Activated naive CD4-positive, alpha-beta T cell treated with anti-CD3 and anti-CD28 coated beads for 36 hours (primary cell): ENCODE data around the gene S100G. TPM values are rescaled to one million over a fixed set of nuclear protein-coding genes. Genes with fewer than 3 reads are reported as not detected.
"Not testable (repeated sequence)": the region's sequence is repeated elsewhere in the genome, so short reads cannot be mapped to it uniquely, and the experiment has no call there.

Source experiments
- CTCF ChIA-PET: fragments of 350-600 bp; sonication (Branson Sonifier 250); formaldehyde crosslinking; loops from one replicate; lab custom pipeline; 2021; ENCODE audit warnings: antibody characterized with exemption; lab: Charles Lee
- DNase-seq: peaks from one replicate; pipeline ENCODE4 v3.0.0-alpha.2; 2020
- H3K27ac Mint-ChIP-seq: one replicate; pipeline ENCODE4 v1.8.0; 2021; ENCODE audit warnings: mild to moderate bottlenecking, mixed read lengths
- H3K27me3 Mint-ChIP-seq: one replicate; pipeline ENCODE4 v1.8.0; 2021; ENCODE audit warnings: low read depth, mixed read lengths
- H3K36me3 Mint-ChIP-seq: one replicate; pipeline ENCODE4 v1.8.0; 2021; ENCODE audit warnings: low read depth, mixed read lengths
- H3K4me1 Mint-ChIP-seq: one replicate; pipeline ENCODE4 v1.8.0; 2021; ENCODE audit warnings: low read depth, mixed read lengths
- H3K4me3 Mint-ChIP-seq: one replicate; pipeline ENCODE4 v1.8.0; 2021; ENCODE audit warnings: mild to moderate bottlenecking, moderate library complexity, mixed read lengths
- H3K9me3 Mint-ChIP-seq: one replicate; pipeline ENCODE4 v1.8.0; 2021; ENCODE audit warnings: mixed read lengths
- intact Hi-C: fragments of 100-400 bp; cut with micrococcal nuclease; formaldehyde crosslinking; loops from one replicate; pipeline ENCODE4 v1.15.1; 2023
- total RNA-seq, 2 experiments: library from RNA; stranded (reverse); gene quantifications; one replicate each; pipeline ENCODE4 v1.2.3, GENCODE V29; 2021

The S100G gene
- total RNA-seq, 2 experiments from 2014 or later = not detected

GRCh38 chrX:16628511-16628910 lies 21.4 kb upstream of the S100G start:
- CTCF ChIA-PET = interaction anchor here (0.7 kb wide), 1 partner anchor 22 kb away, joined by 3 read pairs; no protein-coding TSS in a partner anchor
- H3K27ac Mint-ChIP-seq, H3K4me3 Mint-ChIP-seq, intact Hi-C loops, H3K36me3 Mint-ChIP-seq, H3K4me1 Mint-ChIP-seq, DNase-seq, H3K9me3 Mint-ChIP-seq, H3K27me3 Mint-ChIP-seq: not testable (repeated sequence)

GRCh38 chrX:16628946-16629595 lies 20.9 kb upstream of the S100G start:
- Mint-ChIP-seq H3K36me3 (peaks cover 5% of the 10 kb centered on the region), H3K4me1 (peaks cover 2% of the 10 kb centered on the region), H3K27ac (no peak overlapping the region), H3K27me3 (no peaks in the 10 kb centered on the region), H3K9me3 (no peaks in the 10 kb centered on the region), H3K4me3 (no peak overlapping the region)
- CTCF ChIA-PET = interaction anchor here (0.7 kb wide), 1 partner anchor 23 kb away, joined by 3 read pairs; no protein-coding TSS in a partner anchor
- DNase-seq = no peak
- intact Hi-C loops = no loop called here

- CTCF ChIA-PET = no interaction called here
- Mint-ChIP-seq H3K27ac (no peak overlapping the region), H3K4me1 (peaks cover 4% of the 10 kb centered on the region), H3K27me3 (no peaks in the 10 kb centered on the region), H3K4me3 (no peak overlapping the region), H3K36me3 (peaks cover 5% of the 10 kb centered on the region), H3K9me3 (no peaks in the 10 kb centered on the region)
- intact Hi-C loops = no loop called here
- DNase-seq = no peak
Measured at GRCh38 chrX:16629909-16630308, 20.0 kb upstream of the S100G start.

GRCh38 chrX:16633754-16634153 lies 16.2 kb upstream of the S100G start:
- CTCF ChIA-PET = no interaction called here
- Mint-ChIP-seq H3K27ac (no peak overlapping the region), H3K9me3 (no peaks in the 10 kb centered on the region), H3K36me3 (peaks cover 10% of the 10 kb centered on the region), H3K27me3 (no peaks in the 10 kb centered on the region), H3K4me3 (no peak overlapping the region), H3K4me1 (peaks cover 4% of the 10 kb centered on the region)
- no peak for DNase-seq
- intact Hi-C loops = no loop called here

GRCh38 chrX:16635040-16635439 lies 14.9 kb upstream of the S100G start:
- intact Hi-C loops = no loop called here
- Mint-ChIP-seq H3K4me3 (no peak overlapping the region), H3K4me1 (peaks cover 4% of the 10 kb centered on the region), H3K27me3 (no peaks in the 10 kb centered on the region), H3K36me3 (peaks cover 7% of the 10 kb centered on the region), H3K27ac (no peak overlapping the region), H3K9me3 (no peaks in the 10 kb centered on the region)
- CTCF ChIA-PET = no interaction called here
- no peak for DNase-seq

GRCh38 chrX:16635596-16635995 lies 14.4 kb upstream of the S100G start:
- Mint-ChIP-seq H3K27me3 (no peaks in the 10 kb centered on the region), H3K4me1 (peaks cover 4% of the 10 kb centered on the region), H3K27ac (no peak overlapping the region), H3K4me3 (no peak overlapping the region), H3K9me3 (no peaks in the 10 kb centered on the region), H3K36me3 (peaks cover 7% of the 10 kb centered on the region)
- CTCF ChIA-PET = no interaction called here
- no peak for DNase-seq
- intact Hi-C loops = no loop called here

GRCh38 chrX:16638533-16638932 lies 11.4 kb upstream of the S100G start:
- Mint-ChIP-seq H3K36me3 (peaks cover 7% of the 10 kb centered on the region), H3K9me3 (no peaks in the 10 kb centered on the region), H3K4me1 (peaks cover 4% of the 10 kb centered on the region), H3K27ac (no peak overlapping the region), H3K4me3 (no peak overlapping the region), H3K27me3 (no peaks in the 10 kb centered on the region)
- DNase-seq = no peak
- intact Hi-C loops = no loop called here
- CTCF ChIA-PET = no interaction called here

- CTCF ChIA-PET = no interaction called here
- Mint-ChIP-seq H3K4me1 (no peaks in the 10 kb centered on the region), H3K36me3 (peaks cover 7% of the 10 kb centered on the region), H3K27me3 (no peaks in the 10 kb centered on the region), H3K9me3 (no peaks in the 10 kb centered on the region), H3K27ac (no peak overlapping the region), H3K4me3 (no peak overlapping the region)
- intact Hi-C loops = no loop called here
- DNase-seq = no peak
Measured at GRCh38 chrX:16639966-16640365, 10.0 kb upstream of the S100G start.

GRCh38 chrX:16640823-16641222 lies 9.1 kb upstream of the S100G start:
- peaks cover 6% of the 10 kb centered on the region for H3K36me3 Mint-ChIP-seq
- intact Hi-C loops = no loop called here
- no peaks in the 10 kb centered on the region for H3K27me3 Mint-ChIP-seq
- no peak overlapping the region for H3K27ac Mint-ChIP-seq
- no peak overlapping the region for H3K4me3 Mint-ChIP-seq
- H3K9me3 Mint-ChIP-seq = no peaks in the 10 kb centered on the region
- no peaks in the 10 kb centered on the region for H3K4me1 Mint-ChIP-seq
- CTCF ChIA-PET = no interaction called here
- no peak for DNase-seq

- intact Hi-C loops = no loop called here
- H3K4me3 Mint-ChIP-seq = no peak overlapping the region
- no peak for DNase-seq
- H3K4me1 Mint-ChIP-seq = no peaks in the 10 kb centered on the region
- H3K9me3 Mint-ChIP-seq = no peaks in the 10 kb centered on the region
- H3K36me3 Mint-ChIP-seq = peaks cover 2% of the 10 kb centered on the region
- CTCF ChIA-PET = no interaction called here
- no peak overlapping the region for H3K27ac Mint-ChIP-seq
- H3K27me3 Mint-ChIP-seq = no peaks in the 10 kb centered on the region
Measured at GRCh38 chrX:16643176-16643575, 6.8 kb upstream of the S100G start.

- Mint-ChIP-seq H3K36me3 (peaks cover 3% of the 10 kb centered on the region), H3K27ac (no peak overlapping the region), H3K27me3 (no peaks in the 10 kb centered on the region), H3K9me3 (no peaks in the 10 kb centered on the region), H3K4me3 (no peak overlapping the region), H3K4me1 (no peaks in the 10 kb centered on the region)
- DNase-seq = no peak
- CTCF ChIA-PET = no interaction called here
- intact Hi-C loops = no loop called here
Measured at GRCh38 chrX:16646366-16647138, 3.4 kb upstream of the S100G start.

GRCh38 chrX:16651391-16652024 lies 1.6 kb downstream of the S100G start:
- Mint-ChIP-seq H3K27me3 (no peaks in the 10 kb centered on the region), H3K36me3 (peaks cover 2% of the 10 kb centered on the region), H3K9me3 (no peaks in the 10 kb centered on the region), H3K27ac (no peak overlapping the region), H3K4me3 (no peak overlapping the region), H3K4me1 (no peaks in the 10 kb centered on the region)
- CTCF ChIA-PET = interaction anchor here (0.5 kb wide), 1 partner anchor 205 kb away, joined by 4 read pairs; no protein-coding TSS in a partner anchor
- DNase-seq = no peak
- intact Hi-C loops = no loop called here
